Esophagus muscularis mucosa (tissue), 3 donors: ENCODE data around the gene WAC.

ENCODE experiments used
- CTCF ChIP-seq, 3 experiments: fragments of 200-600 bp in 2 of 3; fragments of 450-650 bp in 1 of 3; sonication (generic) in 2 of 3; IDR thresholded peaks; one replicate each; pipeline ENCODE4 v1.5.1; 2017 to 2019; ENCODE audit warnings: antibody characterized with exemption in 3 of 3, mild to moderate bottlenecking in 2 of 3, moderate library complexity in 1 of 3
- POLR2A ChIP-seq: fragments of 450-650 bp; IDR thresholded peaks from one replicate; pipeline ENCODE4 v1.6.1; 2017; ENCODE audit warnings: antibody characterized with exemption, moderate library complexity, mild to moderate bottlenecking, low read depth

GRCh38 chr10:28593811-28594210 is 60.9 kb downstream of the WAC start:
- TF ChIP-seq POLR2A (no peak), CTCF (IDR thresholded peaks at IDR 0.05) (no peak)
